HG02642 (cell line): ENCODE measurements around the gene CLEC3A.
"Not testable (repeated sequence)": the region's sequence is repeated elsewhere in the genome, so short reads cannot be mapped to it uniquely, and the experiment has no call there.

Source experiments
- ATAC-seq: cut with Tn5 transposase; IDR thresholded peaks from one replicate; pipeline ENCODE4 v1.9.1; 2021; ENCODE audit warnings: mild to moderate bottlenecking; ENCODE audit not compliant: unreplicated experiment, poor library complexity

The CLEC3A gene

GRCh38 chr16:78025631-78026030 is 3.3 kb downstream of the CLEC3A start:
- ATAC-seq: no peak

- no peak for ATAC-seq
Observed at GRCh38 chr16:78028018-78028417, 5.7 kb downstream of the CLEC3A start.

- no peak for ATAC-seq
Observed at GRCh38 chr16:78034530-78034929, 12.2 kb downstream of the CLEC3A start.

- no peak for ATAC-seq
Observed at GRCh38 chr16:78035012-78035411, 12.7 kb downstream of the CLEC3A start.

- no peak for ATAC-seq
Observed at GRCh38 chr16:78040396-78040795, 18.0 kb downstream of the CLEC3A start.

- ATAC-seq: no peak
Observed at GRCh38 chr16:78045865-78046581, 23.7 kb downstream of the CLEC3A start.

- no peak for ATAC-seq
Observed at GRCh38 chr16:78048319-78048718, 26.0 kb downstream of the CLEC3A start.

GRCh38 chr16:78050734-78051400 is 28.5 kb downstream of the CLEC3A start:
- ATAC-seq: no peak

- ATAC-seq: no peak
Observed at GRCh38 chr16:78057803-78058564, 35.6 kb downstream of the CLEC3A start.

GRCh38 chr16:78059806-78060205 is 37.5 kb downstream of the CLEC3A start:
- ATAC-seq: not testable (repeated sequence)

- no peak for ATAC-seq
Observed at GRCh38 chr16:78060295-78060694, 37.9 kb downstream of the CLEC3A start.

GRCh38 chr16:78060809-78061208 is 38.5 kb downstream of the CLEC3A start:
- ATAC-seq: no peak

- no peak for ATAC-seq
Observed at GRCh38 chr16:78065319-78065718, 43.0 kb downstream of the CLEC3A start.

- no peak for ATAC-seq
Observed at GRCh38 chr16:78069913-78070312, 47.6 kb downstream of the CLEC3A start.

- ATAC-seq: no peak
Observed at GRCh38 chr16:78072275-78072674, 49.9 kb downstream of the CLEC3A start.

GRCh38 chr16:78075800-78076199 is 53.5 kb downstream of the CLEC3A start:
- ATAC-seq: no peak

- no peak for ATAC-seq
Observed at GRCh38 chr16:78081341-78081740, 59.0 kb downstream of the CLEC3A start.
